ENCODE measurements around the gene TKFC. TPM values are rescaled to one million over a fixed set of nuclear protein-coding genes. Genes with fewer than 3 reads are reported as not detected.

The TKFC gene
- total and polyA plus RNA-seq, 9 of the 15 experiments (the other 6 are each of a cell fraction or from before 2014, with no cell fraction given): 2.0 to 61.7 (median 28.5) TPM

DNA sequence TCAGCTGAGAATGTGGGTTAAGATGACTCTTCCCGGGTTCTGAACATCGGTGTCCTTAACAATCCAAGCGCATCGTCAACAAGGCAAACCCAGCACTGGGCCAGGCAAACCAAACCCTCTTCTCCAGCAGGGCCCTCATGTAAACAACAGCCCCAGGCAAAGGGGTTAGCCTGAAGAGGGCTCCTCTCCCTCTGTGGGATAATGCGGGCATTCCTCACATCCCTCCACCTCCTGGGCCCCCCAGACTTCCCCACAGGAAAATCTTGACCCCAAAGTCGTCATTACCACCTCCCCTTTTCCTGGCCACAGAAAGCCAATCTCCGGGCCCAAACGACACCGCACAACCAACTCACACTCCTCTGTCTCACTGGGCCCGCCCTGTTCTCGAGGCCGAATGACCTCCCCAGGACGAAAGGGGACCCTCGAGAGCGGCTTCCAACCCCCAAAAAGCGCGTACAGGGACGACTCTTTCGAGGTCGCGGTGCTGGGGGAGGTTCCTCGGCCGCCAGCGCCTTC, 689 bp upstream of the TKFC start (continued):
- TF ChIP-seq ATF7 (IDR thresholded peaks at IDR 0.05) (no peak), NCOR1 (IDR thresholded peaks at IDR 0.05) (no peak), ADNP (tag; IDR thresholded peaks at IDR 0.05) (no peak), SAP30 (IDR thresholded peaks at IDR 0.05; ENCODE audit: borderline replicate concordance, insufficient read depth, low read depth, low read length, poor library complexity, severe bottlenecking) (peak; percentile 0), HNRNPK (IDR thresholded peaks at IDR 0.05; ENCODE audit: low read depth, low read length, poor library complexity, severe bottlenecking) (no peak), CBX3 (IDR thresholded peaks at IDR 0.05; ENCODE audit: borderline replicate concordance in 1 of 2, low read length in 2 of 2) (no peak), HOMEZ (CRISPR knock-in tag; IDR thresholded peaks at IDR 0.05) (no peak), ZNF232 (CRISPR knock-in tag; IDR thresholded peaks at IDR 0.05) (0 out of 2 replicates have a peak, but pooled peaks have one; percentile 20), NR1H2 (CRISPR knock-in tag; IDR thresholded peaks at IDR 0.05) (no peak), ZNF444 (CRISPR knock-in tag; IDR thresholded peaks at IDR 0.05) (no peak), GABPB2 (CRISPR knock-in tag; conservative IDR thresholded peaks at IDR 0.05) (no peak), UBTF (IDR thresholded peaks at IDR 0.05; ENCODE audit: borderline replicate concordance in 1 of 2, low read depth in 2 of 2, low read length in 2 of 2) (0 out of 4 replicates have a peak, but pooled peaks of 1 of the 2 experiments have one; percentile 7), RBM17 (IDR thresholded peaks at IDR 0.05; ENCODE audit: borderline replicate concordance, low read depth, low read length) (no peak), ZEB2 (IDR thresholded peaks at IDR 0.05) (no peak)
- TF ChIP-seq, protein P1, sequence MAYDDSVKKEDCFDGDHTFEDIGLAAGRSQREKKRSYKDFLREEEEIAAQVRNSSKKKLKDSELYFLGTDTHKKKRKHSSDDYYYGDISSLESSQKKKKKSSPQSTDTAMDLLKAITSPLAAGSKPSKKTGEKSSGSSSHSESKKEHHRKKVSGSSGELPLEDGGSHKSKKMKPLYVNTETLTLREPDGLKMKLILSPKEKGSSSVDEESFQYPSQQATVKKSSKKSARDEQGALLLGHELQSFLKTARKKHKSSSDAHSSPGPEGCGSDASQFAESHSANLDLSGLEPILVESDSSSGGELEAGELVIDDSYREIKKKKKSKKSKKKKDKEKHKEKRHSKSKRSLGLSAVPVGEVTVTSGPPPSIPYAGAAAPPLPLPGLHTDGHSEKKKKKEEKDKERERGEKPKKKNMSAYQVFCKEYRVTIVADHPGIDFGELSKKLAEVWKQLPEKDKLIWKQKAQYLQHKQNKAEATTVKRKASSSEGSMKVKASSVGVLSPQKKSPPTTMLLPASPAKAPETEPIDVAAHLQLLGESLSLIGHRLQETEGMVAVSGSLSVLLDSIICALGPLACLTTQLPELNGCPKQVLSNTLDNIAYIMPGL (CRISPR knock-in tag; IDR thresholded peaks at IDR 0.05): 0 out of 2 replicates have a peak, but pooled peaks have one; percentile 22

All from K562 (cell line).